ENCODE measurements around the gene MACROD2.

- TF ChIP-seq PATZ1 (CRISPR knock-in tag; IDR thresholded peaks at IDR 0.05; ENCODE audit: borderline replicate concordance) (no peak), CSRNP3 (CRISPR knock-in tag; IDR thresholded peaks at IDR 0.05) (no peak), TSHZ2 (CRISPR knock-in tag; IDR thresholded peaks at IDR 0.05) (no peak), RARB (CRISPR knock-in tag; IDR thresholded peaks at IDR 0.05) (no peak)
Observed at GRCh38 chr20:14889496-14890255, 894.4 kb downstream of the MACROD2 start.
